Retinal pigment epithelial cell (primary cell): ENCODE measurements around the gene ASCC2.

Experiments used
- DNase-seq: peaks from one replicate; pipeline ENCODE4 v3.0.0-alpha.2; 2010; ENCODE audit warnings: low read depth
- H3K4me3 ChIP-seq: 2 replicates; pipeline ENCODE4 v1.5.1; 2011; ENCODE audit warnings: mild to moderate bottlenecking, low read length, control low read depth, moderate library complexity
- CTCF ChIP-seq: conservative IDR thresholded peaks from 2 replicates; pipeline ENCODE4 v1.5.1; 2011; ENCODE audit warnings: low read depth, low read length, control low read depth, inconsistent platforms

The ASCC2 gene

DNA sequence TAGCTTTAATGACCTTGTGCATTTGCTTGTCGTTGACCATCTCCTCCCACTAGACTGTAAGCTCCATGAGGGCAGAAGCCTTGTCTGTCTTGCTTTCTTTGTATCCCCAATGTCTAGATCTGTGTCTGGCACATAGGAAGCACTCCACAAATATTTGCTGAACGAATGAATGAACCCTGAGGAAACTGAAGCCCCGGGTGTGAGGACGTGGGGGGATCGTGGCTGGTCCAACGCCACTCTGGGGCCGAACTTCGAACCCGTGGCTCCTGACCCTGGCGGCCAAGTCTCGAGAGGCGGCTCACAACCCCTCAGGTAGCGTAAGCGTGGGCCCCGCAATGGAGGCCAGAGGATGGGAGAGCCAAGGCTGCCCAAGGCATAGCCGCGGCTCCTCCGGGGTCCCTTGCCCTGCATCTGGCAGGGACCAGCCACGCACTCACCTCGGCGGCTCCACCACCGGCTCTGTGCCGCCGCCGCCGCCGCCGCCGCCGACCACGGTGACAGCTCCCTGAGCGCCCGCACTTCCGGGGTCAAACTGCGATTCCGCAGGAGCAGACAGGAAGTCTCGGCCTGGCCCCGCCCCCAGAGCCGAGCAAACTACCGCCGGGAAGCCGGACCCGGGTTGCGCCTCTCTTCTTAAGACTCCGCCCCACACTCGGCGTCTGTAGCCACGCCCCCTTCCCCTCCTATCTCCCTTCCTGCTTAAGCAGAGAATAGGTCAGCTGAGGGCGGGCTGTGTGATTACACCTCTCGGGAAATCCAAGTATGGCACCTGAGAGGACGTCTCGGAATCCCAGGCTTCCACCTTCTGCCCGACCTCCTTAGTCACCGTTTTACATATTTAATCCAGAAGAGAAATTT, at the start of gene ASCC2:
TSS of gene ASCC2 (minus strand) at position 534 of the 858 bp plus-strand sequence. CDS start 5,949 bp downstream, outside the sequence.
- peak within 1 kb of the TSS; percentile 95 for H3K4me3 ChIP-seq
- DNase-seq, result peak; percentile 90
- TF ChIP-seq CTCF, result no peak

DNA sequence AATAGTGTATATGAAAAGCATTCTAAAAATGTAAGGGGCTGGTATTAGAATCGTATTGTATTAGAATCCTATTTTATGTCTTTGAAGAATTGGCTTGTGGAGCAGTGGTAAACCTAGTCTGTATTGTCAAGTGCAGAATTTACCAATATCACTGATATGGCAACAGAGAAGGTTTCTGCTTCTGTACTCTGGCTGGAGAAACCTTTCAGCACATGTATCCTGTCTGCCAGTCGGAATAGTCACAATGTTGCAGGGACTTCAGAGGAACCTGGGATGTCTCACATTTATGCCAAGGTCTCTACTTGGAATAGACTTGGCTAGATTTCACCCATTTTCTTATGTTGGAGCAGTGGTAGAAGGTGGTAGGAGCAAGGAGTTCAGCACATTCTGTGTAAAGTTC, 49.3 kb upstream of the ASCC2 start:
- no peak for DNase-seq
- TF ChIP-seq CTCF, result no peak
- H3K4me3 ChIP-seq, result no peak overlapping the region

- DNase-seq, result no peak
- TF ChIP-seq CTCF, result no peak
- no peak overlapping the region for H3K4me3 ChIP-seq
Observed at GRCh38 chr22:29886596-29886995, 48.5 kb upstream of the ASCC2 start.

GRCh38 chr22:29885610-29886009, 47.5 kb upstream of the ASCC2 start:
- H3K4me3 ChIP-seq, result no peak overlapping the region
- TF ChIP-seq CTCF, result no peak
- DNase-seq, result no peak

GRCh38 chr22:29883775-29884097, 45.7 kb upstream of the ASCC2 start:
- TF ChIP-seq CTCF, result no peak
- H3K4me3 ChIP-seq, result peak overlapping the region; percentile 87
- no peak for DNase-seq

GRCh38 chr22:29883045-29883774, 45.1 kb upstream of the ASCC2 start, which contains the start of gene MTMR3:
TSS of gene MTMR3 (plus strand) at chr22:29883174. CDS start at chr22:29971060, 87,886 bp downstream.
- peak within 1 kb of the TSS; percentile 87 for H3K4me3 ChIP-seq
- TF ChIP-seq CTCF, result peak; percentile 40
- peak; percentile 63 for DNase-seq
